HS-27A (cell line): ENCODE results near the gene HELB.

Experiments used
- DNase-seq: peaks from one replicate; pipeline ENCODE4 v3.0.0-alpha.2; 2012; ENCODE audit warnings: low read depth, missing footprints

The HELB gene

DNA sequence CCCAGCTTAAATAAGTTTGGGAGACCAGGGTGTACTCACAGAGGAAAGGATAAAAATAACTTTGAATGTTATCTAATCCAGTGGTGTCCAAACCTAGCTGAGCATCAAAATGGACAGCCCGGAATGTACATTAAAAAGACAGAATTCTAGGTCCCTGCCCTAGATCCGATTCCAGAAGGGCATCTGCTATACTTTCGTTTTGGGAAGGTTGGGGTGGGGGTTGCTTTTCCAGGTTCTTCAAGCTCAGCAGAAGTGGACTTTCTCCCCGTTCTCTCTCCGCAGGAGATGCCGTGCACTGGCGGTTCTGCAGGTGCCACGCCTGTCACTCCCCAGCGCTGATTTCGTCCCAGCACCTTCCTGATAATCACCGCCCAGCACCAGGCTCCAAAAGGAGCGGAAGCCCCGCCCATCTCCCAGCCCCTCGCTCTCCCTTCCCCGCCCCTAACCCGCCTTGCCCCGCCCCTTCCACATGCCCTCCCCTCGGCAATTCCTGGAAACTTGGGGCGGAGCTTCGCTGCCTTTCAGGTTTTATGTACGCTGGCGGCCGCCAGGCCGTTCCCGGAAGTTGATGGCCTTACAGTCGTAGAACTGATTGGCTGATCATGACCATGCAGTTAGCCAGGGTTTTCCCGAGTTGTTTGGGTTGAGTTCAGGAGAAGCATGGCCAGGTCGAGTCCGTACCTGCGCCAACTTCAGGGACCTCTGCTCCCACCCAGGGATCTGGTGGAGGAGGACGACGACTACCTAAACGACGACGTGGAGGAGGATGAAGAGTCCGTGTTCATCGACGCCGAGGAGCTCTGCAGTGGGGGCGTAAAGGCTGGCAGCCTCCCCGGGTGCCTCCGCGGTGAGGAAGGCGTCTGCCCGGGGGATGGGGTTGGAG is at the start of gene HELB:
Gene HELB (plus strand): TSS at position 550 of the 883 bp plus-strand sequence. CDS start 111 bp downstream, at position 661.
- DNase-seq: peak; percentile 92

GRCh38 chr12:66252771-66253170 is 49.5 kb upstream of the HELB start:
- DNase-seq: no peak

- no peak for DNase-seq
Observed at GRCh38 chr12:66255737-66256136, 46.6 kb upstream of the HELB start.

DNA sequence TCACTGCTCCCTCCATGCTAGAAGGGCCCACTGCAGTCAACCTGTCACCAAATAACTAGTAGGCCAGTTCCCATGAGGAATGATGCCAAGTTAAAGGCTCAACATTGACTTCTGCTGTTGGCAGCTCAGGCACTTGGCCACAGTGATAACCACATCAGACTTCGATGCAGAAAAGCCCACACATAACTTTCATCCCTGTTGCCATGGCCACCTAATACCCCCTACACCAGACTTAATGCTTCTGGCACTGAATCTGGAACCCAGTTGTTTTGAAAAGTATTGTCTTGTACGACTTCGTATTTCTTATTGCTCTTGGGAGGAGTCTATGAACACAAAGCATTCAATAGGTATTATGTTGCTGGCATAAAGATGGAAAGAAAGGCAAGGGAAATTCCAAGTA is 44.3 kb upstream of the HELB start:
- DNase-seq: no peak

DNA sequence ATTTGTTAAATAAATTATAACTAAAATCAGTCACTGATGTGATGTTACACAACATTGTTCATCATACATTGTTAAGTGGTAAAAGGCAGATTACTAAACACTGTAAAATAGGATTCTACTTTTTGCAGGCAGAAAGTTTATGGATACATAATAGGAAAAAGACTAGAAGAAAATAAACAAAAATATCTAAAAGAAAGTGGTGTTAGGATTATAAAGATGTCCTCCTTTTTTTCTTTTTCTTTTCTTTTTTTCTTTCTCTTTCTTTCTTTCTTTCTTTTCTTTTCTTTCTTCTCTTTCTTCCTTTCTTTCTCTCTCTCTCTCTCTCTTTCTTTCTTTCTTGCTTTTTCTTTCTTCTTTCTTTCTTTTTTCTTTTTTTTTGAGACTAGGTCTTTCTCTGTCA is 39.6 kb upstream of the HELB start:
- DNase-seq: no peak

DNA sequence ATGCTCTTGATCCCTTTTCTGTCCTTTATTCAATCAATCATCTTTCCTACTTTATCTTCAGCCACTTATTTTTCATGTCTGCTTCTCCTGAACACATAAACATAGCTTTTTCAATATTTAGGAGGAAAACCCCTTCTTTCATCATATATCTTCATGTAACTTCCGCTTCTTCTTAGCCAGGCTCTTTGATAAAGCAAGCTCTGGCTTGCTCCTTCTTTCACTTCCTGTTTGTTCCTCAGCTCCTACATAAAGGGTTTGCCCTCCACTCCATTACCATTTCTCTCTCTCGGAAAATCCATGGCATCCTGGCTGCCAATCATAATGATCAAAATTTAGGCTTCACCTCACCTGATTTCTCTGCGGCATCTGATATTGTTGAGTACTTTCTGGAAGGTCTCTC is 33.7 kb upstream of the HELB start:
- DNase-seq: no peak

- no peak for DNase-seq
Observed at GRCh38 chr12:66269142-66269541, 33.2 kb upstream of the HELB start.

DNA sequence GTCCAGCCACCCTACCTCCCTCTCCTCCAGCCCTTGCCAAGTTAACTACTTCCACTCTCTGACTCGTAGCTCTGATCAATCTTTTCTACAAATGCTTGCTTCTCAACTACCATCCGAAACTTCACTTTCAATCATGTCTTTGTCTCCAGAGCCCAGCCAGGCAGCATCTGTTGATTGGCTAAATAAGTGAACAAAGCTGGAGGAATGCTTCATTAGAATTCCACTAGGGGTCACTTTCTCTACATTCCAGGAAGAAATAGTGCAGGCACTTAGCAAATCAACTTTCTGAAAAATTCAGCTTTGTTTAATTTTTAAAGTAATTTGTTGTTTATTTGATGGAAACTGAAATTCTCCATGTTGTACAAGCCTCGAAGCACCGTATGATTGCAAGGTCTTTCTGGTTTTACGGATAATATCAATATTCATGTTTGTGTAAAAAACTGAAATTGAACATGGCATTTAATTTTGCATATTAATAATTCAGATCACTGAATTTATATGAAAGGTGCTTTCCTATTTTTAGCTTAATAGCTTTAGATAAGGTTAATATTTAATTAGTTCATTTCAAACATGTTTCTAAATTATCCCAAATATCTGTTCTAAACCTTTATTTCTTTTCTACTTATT is 32.4 kb upstream of the HELB start:
- DNase-seq: peak; percentile 35

- DNase-seq: no peak
Observed at GRCh38 chr12:66270613-66271012, 31.7 kb upstream of the HELB start.

- DNase-seq: no peak
Observed at GRCh38 chr12:66272650-66273049, 29.6 kb upstream of the HELB start.

- DNase-seq: no peak
Observed at GRCh38 chr12:66273147-66273546, 29.1 kb upstream of the HELB start.

DNA sequence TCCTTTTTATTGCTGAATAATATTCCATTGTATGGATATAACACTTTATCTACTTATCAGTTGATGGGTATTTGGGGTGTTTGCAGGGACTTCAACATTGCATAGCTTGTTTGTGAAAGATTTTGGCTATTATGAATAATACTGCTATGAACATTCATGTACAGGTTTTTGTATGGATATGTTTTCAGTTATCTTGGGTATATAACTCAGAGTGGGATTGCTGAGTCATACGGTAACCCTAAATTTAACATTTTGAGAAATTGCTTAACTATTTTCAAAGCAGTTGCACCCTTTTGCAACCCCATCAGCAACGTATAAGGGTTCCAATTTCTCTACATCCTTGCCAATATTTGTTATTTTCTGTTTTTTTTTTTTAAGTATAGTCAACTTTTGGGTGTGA is 27.3 kb upstream of the HELB start:
- no peak for DNase-seq

GRCh38 chr12:66279123-66279712 is 23.1 kb upstream of the HELB start:
- DNase-seq: no peak

DNA sequence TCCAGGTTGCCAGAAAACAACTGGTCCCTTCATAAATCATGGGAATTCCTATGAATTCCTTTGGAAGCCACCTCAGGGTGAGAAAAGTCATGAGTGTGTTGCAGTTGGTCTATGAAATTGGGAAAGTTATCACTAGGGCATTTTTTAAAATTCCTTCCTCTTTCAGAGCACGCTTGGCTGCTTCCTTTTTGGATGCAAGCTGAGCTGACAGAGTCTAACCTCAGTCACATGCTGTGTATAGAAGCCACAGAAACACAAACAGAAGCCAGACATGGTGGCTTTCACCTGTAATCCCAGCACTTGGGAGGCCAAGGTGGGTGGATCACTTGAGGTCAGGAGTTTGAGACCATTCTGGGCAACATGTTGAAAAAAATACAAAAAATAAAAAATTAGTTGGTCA is 21.7 kb upstream of the HELB start:
- no peak for DNase-seq

- no peak for DNase-seq
Observed at GRCh38 chr12:66282244-66282643, 20.0 kb upstream of the HELB start.

DNA sequence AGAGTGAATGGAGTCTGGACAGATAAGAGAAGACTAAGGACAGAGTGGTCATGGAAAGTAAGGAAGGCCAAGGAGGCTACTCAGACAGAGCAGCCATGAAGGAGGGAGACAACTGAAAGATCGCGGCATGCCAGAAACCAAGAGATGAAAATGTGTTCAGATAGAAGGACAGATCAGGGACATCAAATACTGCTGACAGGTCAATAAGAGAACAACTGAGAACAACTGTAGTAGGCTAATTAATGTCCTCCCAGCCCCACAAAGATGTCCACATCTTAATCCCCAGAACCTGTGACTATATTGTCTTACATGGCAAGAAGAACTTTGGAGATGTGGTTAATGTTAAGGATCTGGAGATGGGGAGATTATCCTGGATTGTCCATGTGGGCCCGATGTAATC is 15.0 kb upstream of the HELB start:
- DNase-seq: no peak

- DNase-seq: no peak
Observed at GRCh38 chr12:66288121-66288520, 14.2 kb upstream of the HELB start.

- no peak for DNase-seq
Observed at GRCh38 chr12:66289485-66289884, 12.8 kb upstream of the HELB start.

DNA sequence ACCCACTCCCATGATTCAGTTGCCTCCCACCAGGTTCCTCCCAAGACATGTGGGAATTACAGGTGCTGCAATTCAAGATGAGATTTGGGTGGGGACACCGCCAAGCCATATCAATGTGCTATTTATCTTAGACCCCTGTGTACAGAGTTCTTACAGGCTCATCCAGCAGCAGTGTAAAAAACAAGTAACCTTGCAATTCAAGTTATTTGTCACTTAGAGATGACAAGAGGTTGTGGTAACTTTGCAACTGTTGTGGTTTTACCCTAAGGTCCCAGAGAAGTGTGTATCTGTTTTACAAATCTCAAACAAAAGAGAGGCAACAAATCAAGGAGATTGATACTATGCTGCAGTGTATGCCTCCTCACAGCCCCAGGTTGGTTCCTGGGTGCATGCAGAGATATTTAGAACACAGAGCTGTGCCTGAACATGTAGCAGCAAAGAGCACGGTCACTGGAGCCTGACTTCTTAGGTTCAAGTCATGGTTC is 11.5 kb upstream of the HELB start:
- no peak for DNase-seq

- DNase-seq: no peak
Observed at GRCh38 chr12:66296176-66296683, 6.1 kb upstream of the HELB start.

DNA sequence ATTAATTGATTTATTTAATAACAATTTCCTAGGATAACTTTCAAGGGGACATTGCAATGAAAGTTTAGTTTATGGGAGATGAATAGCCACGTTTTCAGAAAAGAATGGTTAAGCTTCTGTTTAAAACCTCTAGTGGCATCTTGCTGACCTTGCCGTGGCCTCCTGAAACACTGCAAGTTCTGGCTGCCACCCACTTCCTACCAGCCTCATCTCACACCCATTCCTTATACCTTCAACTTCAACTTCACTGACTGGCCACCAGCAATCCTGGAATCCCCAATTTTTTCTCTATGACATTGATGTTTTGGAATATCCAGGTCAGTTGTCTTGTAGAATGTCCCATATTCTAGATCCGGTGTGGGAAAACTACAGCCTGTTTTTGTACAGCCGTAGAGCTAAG is 5.2 kb upstream of the HELB start:
- DNase-seq: no peak

DNA sequence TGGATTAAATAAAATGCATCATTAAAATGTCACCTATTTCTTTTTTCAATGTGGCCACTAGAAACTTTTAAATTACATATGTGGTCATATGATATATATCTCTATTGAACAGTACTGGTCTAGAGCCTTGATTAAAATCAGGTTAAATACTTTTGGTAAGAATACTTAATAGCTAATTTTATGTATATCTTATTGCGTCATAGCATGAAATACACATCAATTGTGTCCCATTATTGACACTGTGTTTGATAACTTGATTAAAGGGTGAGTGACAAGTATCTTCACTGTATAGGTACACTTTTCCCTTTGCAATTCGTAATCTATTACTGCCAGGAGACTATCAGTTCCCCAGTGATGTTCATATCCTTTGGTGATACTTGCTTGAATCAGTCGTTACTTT is 4.4 kb upstream of the HELB start:
- no peak for DNase-seq

GRCh38 chr12:66302827-66303169 is 505 bp downstream of the HELB start:
- no peak for DNase-seq
